Testis (tissue), 3 donors: Measurements from ENCODE around the gene IDE. TPM values are rescaled to one million over a fixed set of nuclear protein-coding genes. Genes with fewer than 3 reads are reported as not detected.

ENCODE experiments used
- DNase-seq: peaks from one replicate; pipeline ENCODE4 v3.0.0-alpha.2; 2019
- H3K27ac ChIP-seq, 2 donors: fragments of 200-600 bp; sonication (generic); one replicate each; pipeline ENCODE4 v1.5.1; 2019
- H3K27me3 ChIP-seq: fragments of 200-600 bp; sonication (generic); one replicate; pipeline ENCODE4 v1.5.1; 2019
- H3K36me3 ChIP-seq: fragments of 200-600 bp; sonication (generic); one replicate; pipeline ENCODE4 v1.5.1; 2017; ENCODE audit warnings: low read depth; ENCODE audit errors: missing control alignments
- H3K4me1 ChIP-seq: fragments of 200-600 bp; sonication (generic); one replicate; pipeline ENCODE4 v1.5.1; 2019
- H3K4me3 ChIP-seq, 2 donors: fragments of 200-600 bp; sonication (generic); one replicate each; pipeline ENCODE4 v1.5.1; 2017 to 2019
- H3K9me3 ChIP-seq: fragments of 200-600 bp; sonication (generic); one replicate; pipeline ENCODE4 v1.5.1; 2017
- POLR2A ChIP-seq: fragments of 450-650 bp; IDR thresholded peaks from one replicate; pipeline ENCODE4 v1.6.1; 2017; ENCODE audit warnings: antibody characterized with exemption, mild to moderate bottlenecking, moderate library complexity
- WGBS, 2 donors: methylation state at CpG; one replicate each; pipeline ENCODE4 v1.1.5; 2018; 5-methylcytosine and 5-hydroxymethylcytosine counted together
- intact Hi-C: fragments of 100-400 bp; cut with DNase I; formaldehyde crosslinking; loops from one replicate; pipeline ENCODE4 v1.15.1; 2023; ENCODE audit warnings: low total_unique reads
- polyA plus RNA-seq: library from polyadenylated mRNA; stranded (reverse); fragments of 350-450 nt; fragmentation: Illumina TruSeq; extraction: RNeasy Lipid Tissue Mini Kit (QIAGEN cat#74804); gene quantifications from one replicate; pipeline ENCODE4 v1.2.3, GENCODE V29; 2014; ENCODE audit warnings: low read depth, low replicate concordance; ENCODE audit not compliant: insufficient read depth
- total RNA-seq, 2 donors: library from RNA; depleted of rRNA; stranded (reverse); fragments of >200 nt; gene quantifications; one replicate each; pipeline ENCODE4 v1.2.3, GENCODE V29; 2016
- TF ChIP-seq, protein P1 (sequence below), 3 experiments: fragments of 450-650 bp in 2 of 3; fragments of 200-600 bp in 1 of 3; sonication (generic) in 1 of 3; IDR thresholded peaks; one replicate each; pipeline ENCODE4 v1.5.1; 2016 to 2019; ENCODE audit warnings: antibody characterized with exemption in 3 of 3, mild to moderate bottlenecking in 2 of 3, moderate library complexity in 1 of 3

Gene IDE
- total and polyA plus RNA-seq, 3 donors from 2014 or later: 28.4 to 78.2 (median 31.1) TPM

DNA sequence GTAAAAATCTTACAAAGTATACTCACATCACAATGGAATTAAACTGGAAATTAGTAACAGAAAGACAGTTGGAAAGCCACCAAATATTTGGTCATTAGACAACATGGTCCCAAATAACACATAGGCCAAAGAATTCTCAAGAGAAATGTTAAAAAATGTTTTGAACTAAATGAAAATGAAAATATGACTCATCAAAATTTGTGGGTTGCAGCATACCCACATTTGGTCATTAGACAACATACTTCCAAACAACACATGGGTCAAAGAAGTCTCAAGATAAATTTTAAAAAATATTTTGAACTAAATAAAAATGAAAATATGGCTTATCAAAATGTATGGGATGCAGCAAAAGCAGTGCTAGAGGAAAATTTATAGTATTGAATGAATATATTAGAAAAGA is 152.3 kb downstream of the IDE start:
- intact Hi-C loops: no loop called here
- Histone ChIP-seq H3K4me3 (no peak overlapping the region), H3K4me1 (no peaks in the 10 kb centered on the region), H3K9me3 (no peaks in the 10 kb centered on the region), H3K27me3 (no peaks in the 10 kb centered on the region), H3K27ac (no peak overlapping the region), H3K36me3 (no peaks in the 10 kb centered on the region)
- TF ChIP-seq, protein P1, sequence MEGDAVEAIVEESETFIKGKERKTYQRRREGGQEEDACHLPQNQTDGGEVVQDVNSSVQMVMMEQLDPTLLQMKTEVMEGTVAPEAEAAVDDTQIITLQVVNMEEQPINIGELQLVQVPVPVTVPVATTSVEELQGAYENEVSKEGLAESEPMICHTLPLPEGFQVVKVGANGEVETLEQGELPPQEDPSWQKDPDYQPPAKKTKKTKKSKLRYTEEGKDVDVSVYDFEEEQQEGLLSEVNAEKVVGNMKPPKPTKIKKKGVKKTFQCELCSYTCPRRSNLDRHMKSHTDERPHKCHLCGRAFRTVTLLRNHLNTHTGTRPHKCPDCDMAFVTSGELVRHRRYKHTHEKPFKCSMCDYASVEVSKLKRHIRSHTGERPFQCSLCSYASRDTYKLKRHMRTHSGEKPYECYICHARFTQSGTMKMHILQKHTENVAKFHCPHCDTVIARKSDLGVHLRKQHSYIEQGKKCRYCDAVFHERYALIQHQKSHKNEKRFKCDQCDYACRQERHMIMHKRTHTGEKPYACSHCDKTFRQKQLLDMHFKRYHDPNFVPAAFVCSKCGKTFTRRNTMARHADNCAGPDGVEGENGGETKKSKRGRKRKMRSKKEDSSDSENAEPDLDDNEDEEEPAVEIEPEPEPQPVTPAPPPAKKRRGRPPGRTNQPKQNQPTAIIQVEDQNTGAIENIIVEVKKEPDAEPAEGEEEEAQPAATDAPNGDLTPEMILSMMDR (IDR thresholded peaks at IDR 0.05): no peak
- TF ChIP-seq POLR2A: no peak
- no peak for DNase-seq

DNA sequence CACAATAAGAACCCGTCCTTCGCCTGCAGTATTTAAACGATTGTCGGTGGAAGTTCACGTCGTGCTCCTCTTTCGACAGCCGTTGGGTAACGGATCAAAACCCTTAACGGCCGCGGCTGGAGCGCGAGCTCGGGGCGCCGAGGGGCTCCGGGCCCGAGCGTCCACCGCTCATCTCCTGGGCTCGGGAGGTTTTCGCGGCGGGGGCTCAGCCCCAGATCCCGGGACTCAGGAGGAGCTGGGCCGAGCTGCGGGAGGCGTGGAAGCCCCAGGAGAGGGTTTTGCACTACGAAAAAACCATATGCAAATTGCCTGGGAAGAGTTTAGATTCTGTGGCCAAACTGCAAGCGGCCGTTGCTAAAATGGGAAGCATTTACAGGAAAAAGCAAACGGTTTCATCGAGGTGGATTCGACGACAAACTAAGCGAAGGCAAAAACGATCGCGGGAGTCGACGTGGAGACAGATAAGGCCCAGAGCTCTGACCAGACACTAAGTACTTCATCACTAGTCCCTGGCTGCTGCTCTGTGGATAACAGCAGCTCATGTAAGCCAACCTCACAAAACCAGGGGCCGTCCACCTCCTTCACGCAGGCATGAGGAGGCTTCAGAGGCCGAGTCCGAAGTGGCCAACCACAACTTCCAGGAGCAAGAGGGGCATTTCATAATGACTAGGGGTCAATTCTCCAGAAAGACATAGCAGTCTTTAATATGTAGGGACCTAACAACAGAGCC is 153.2 kb downstream of the IDE start:
- 12% methylated on average over 34 to 46 of the region's 46 CpGs for WGBS, 2 donors
- H3K27ac ChIP-seq: no peak overlapping the region
- intact Hi-C loops: no loop called here
- H3K9me3 ChIP-seq: no peaks in the 10 kb centered on the region
- no peaks in the 10 kb centered on the region for H3K4me1 ChIP-seq
- no peak for TF ChIP-seq POLR2A
- TF ChIP-seq, protein P1 (IDR thresholded peaks at IDR 0.05): no peak
- no peaks in the 10 kb centered on the region for H3K36me3 ChIP-seq
- DNase-seq: peak; percentile 21
- H3K4me3 ChIP-seq: peak overlapping the region; percentile 34 to 36
- H3K27me3 ChIP-seq: no peaks in the 10 kb centered on the region

DNA sequence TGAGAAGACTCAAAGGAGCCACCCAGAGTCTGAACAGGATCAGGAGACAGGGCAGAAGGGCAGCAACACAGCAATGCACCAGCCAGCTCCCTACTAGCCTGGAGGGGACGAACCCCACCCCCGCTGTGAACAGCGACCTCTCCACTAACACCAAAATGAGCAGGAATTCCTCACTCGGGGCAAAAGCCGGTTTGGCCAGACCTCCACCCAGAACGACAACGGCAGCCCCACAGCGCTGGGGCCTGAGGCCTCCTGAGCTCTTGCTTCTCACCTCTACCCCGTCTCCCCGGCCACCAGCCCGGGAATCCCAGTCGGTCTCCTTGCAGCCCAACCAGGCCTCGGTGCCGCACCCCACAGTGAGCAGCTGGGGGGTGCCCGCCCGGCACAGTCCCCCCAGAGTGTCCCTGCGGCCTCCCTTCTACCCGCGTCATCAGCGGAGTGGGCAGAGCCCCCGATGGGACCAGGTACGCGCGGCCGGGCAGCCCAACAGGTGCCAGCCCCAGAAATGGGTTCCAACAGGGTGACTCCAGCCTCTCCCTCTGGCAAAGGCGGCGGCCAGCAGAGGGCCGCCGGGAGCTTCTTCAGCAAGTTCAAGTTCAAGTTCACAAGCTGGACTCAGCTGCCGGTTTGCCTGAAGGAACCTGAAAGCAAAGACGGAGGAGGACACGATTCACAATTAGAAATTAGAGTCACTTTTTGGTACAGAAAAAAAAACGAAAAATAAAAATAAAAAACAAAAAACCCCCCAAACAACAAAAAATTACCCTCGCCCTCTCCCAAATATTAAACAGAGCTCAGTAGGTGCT is 153.9 kb downstream of the IDE start:
- H3K4me3 ChIP-seq: peak overlapping the region; percentile 34 to 36
- H3K36me3 ChIP-seq: no peaks in the 10 kb centered on the region
- peak; percentile 67 for DNase-seq
- intact Hi-C loops: no loop called here
- H3K27ac ChIP-seq: no peak overlapping the region
- no peaks in the 10 kb centered on the region for H3K4me1 ChIP-seq
- no peaks in the 10 kb centered on the region for H3K9me3 ChIP-seq
- WGBS, 2 donors: 17 to 35% methylated on average over 11 to 34 of the region's 34 CpGs
- no peaks in the 10 kb centered on the region for H3K27me3 ChIP-seq
- TF ChIP-seq, protein P1 (IDR thresholded peaks at IDR 0.05): no peak
- TF ChIP-seq POLR2A: no peak

DNA sequence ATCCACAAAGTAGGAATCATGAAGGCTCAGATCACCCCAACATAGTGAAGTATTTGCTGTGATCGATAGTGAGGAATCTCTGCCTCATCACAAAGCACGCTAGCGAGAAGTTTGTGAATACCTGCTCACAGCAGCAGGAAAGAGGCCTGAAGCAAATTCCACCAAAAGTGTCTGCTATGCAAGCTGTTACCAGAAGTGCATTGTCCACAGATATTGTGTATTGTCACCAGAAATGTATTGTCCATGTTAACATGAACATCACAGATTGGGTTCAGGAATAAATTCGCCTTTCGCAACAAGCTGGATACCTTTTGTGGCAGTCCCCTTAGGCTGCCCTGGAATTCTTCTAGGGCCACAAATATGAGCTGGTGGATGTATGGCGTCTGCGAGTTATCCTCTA is 155.0 kb downstream of the IDE start:
- WGBS, 2 donors: 96 to 99% methylated on average over 7 of the region's 7 CpGs
- TF ChIP-seq POLR2A: no peak
- TF ChIP-seq, protein P1 (IDR thresholded peaks at IDR 0.05): no peak
- H3K27ac ChIP-seq: no peak overlapping the region
- intact Hi-C loops: no loop called here
- no peaks in the 10 kb centered on the region for H3K27me3 ChIP-seq
- no peaks in the 10 kb centered on the region for H3K4me1 ChIP-seq
- H3K9me3 ChIP-seq: no peaks in the 10 kb centered on the region
- DNase-seq: no peak
- no peak overlapping the region for H3K4me3 ChIP-seq
- no peaks in the 10 kb centered on the region for H3K36me3 ChIP-seq
